ENCODE results near the gene GFAP. TPM values are rescaled to one million over a fixed set of nuclear protein-coding genes. Genes with fewer than 3 reads are reported as not detected.

The GFAP gene
- total RNA-seq, 2 experiments from 2014 or later = not detected

- Mint-ChIP-seq H3K36me3 (ENCODE audit: low read depth) (peaks cover 47% of the 10 kb centered on the region), H3K27me3 (no peaks in the 10 kb centered on the region), H3K9me3 (no peaks in the 10 kb centered on the region), H3K4me3 (no peak overlapping the region), H3K4me1 (ENCODE audit: low read depth) (no peaks in the 10 kb centered on the region), H3K27ac (no peak overlapping the region)
- TF ChIP-seq CTCF (IDR thresholded peaks at IDR 0.05) = no peak
- no peak for DNase-seq
- ATAC-seq = no peak
- ChIA-PET CTCF (interaction anchor here (1.3 kb wide), 1 partner anchor 78 kb away, joined by 3 read pairs; no protein-coding TSS in a partner anchor), POLR2A (no interaction called here)
- intact Hi-C loops (cut with micrococcal nuclease) = no loop called here
These were observed 55.6 kb downstream of the GFAP start for GRCh38 chr17:44859701-44860100.

GRCh38 chr17:44854192-44854591 lies 61.1 kb downstream of the GFAP start:
- POLR2A ChIA-PET = no interaction called here
- intact Hi-C loops (cut with micrococcal nuclease) = no loop called here
- CTCF ChIA-PET = interaction anchor here (1.2 kb wide), 1 partner anchor 12 kb away, joined by 3 read pairs; no protein-coding TSS in a partner anchor
- Mint-ChIP-seq H3K36me3 (ENCODE audit: low read depth) (peaks cover 47% of the 10 kb centered on the region), H3K27me3 (no peaks in the 10 kb centered on the region), H3K27ac (no peak overlapping the region), H3K9me3 (no peaks in the 10 kb centered on the region), H3K4me3 (no peak overlapping the region), H3K4me1 (ENCODE audit: low read depth) (no peaks in the 10 kb centered on the region)
- ATAC-seq (no peak), DNase-seq (no peak)
- no peak for TF ChIP-seq CTCF (IDR thresholded peaks at IDR 0.05)

Small RNAs within 50 kb of the gene (microRNA-seq; reads per million reads assigned to microRNA genes)
- 1.8 reads per million for gene MIR6783 (ENCODE audit: borderline microRNAs expressed, borderline replicate concordance)

Other genes with a start within 250 kb of the GFAP start
- 10 to 100 TPM; 29.6 to 34.5 TPM for gene CCDC43, start 225.7 kb downstream of the GFAP start, total RNA-seq
- gene DBF4B, start 206.8 kb downstream of the GFAP start, total RNA-seq = 10 to 100 TPM; 23.3 to 25.5 TPM
- gene ADAM11, start 156.5 kb downstream of the GFAP start, total RNA-seq = under 1 TPM; 0.07 to 0.27 TPM
- 1 to 10 TPM; 5.6 TPM for gene GJC1, start 85.2 kb downstream of the GFAP start, total RNA-seq
- gene HIGD1B, start 67.6 kb downstream of the GFAP start, total RNA-seq = not detected
- gene EFTUD2, start 16.1 kb downstream of the GFAP start, total RNA-seq = 100 to 1,000 TPM; 207 to 208 TPM
- gene KIF18B, start 32.3 kb upstream of the GFAP start, total RNA-seq = 10 to 100 TPM; 38.1 to 40.3 TPM
- not detected for gene C1QL1, start 52.8 kb upstream of the GFAP start, total RNA-seq
- gene DCAKD, start 136.1 kb upstream of the GFAP start, total RNA-seq = 10 to 100 TPM; 34.3 to 35.8 TPM
- 100 to 1,000 TPM; 156 to 169 TPM for gene NMT1, start 145.8 kb upstream of the GFAP start, total RNA-seq
- gene PLCD3, start 217.0 kb upstream of the GFAP start, total RNA-seq = 1 to 10 TPM; 3.9 to 6.6 TPM
- gene ACBD4, start 220.2 kb upstream of the GFAP start, total RNA-seq = 10 to 100 TPM; 12.4 to 12.6 TPM
- gene HEXIM1, start 233.0 kb upstream of the GFAP start, total RNA-seq = 10 to 100 TPM; 22.6 to 23.5 TPM
- gene HEXIM2, start 246.4 kb upstream of the GFAP start, total RNA-seq = 1 to 10 TPM; 4.1 to 4.2 TPM